Gastroesophageal sphincter (tissue), 4 donors: Measurements from ENCODE around the gene PTX3. TPM values are rescaled to one million over a fixed set of nuclear protein-coding genes. Genes with fewer than 3 reads are reported as not detected.

Experiments
- ATAC-seq: fragments of 150-250 bp; one replicate; pipeline ENCODE4 v1.9.1; 2016; ENCODE audit warnings: mild to moderate bottlenecking, moderate library complexity
- H3K27ac ChIP-seq, 4 donors: fragments of 200-600 bp; sonication (generic) in 3 of 4; 1 replicate in 3 of 4; 2 replicates in 1 of 4; pipeline ENCODE4 v1.5.1; 2016 to 2019
- H3K27me3 ChIP-seq: fragments of 200-600 bp; sonication (generic); one replicate; pipeline ENCODE4 v1.5.1; 2019
- H3K36me3 ChIP-seq, 2 donors: fragments of 200-600 bp; sonication (generic); one replicate each; pipeline ENCODE4 v1.5.1; 2019; ENCODE audit warnings: control low read depth in 1 of 2
- H3K4me1 ChIP-seq, 3 donors: fragments of 200-600 bp; sonication (generic); 1 replicate in 2 of 3; 2 replicates in 1 of 3; pipeline ENCODE4 v1.5.1; 2016 to 2019; ENCODE audit warnings: control low read depth in 2 of 3
- H3K4me3 ChIP-seq, 2 donors: fragments of 200-600 bp; sonication (generic); one replicate each; pipeline ENCODE4 v1.5.1; 2019; ENCODE audit warnings: mild to moderate bottlenecking in 1 of 2, moderate library complexity in 1 of 2
- H3K9me3 ChIP-seq, 3 donors: fragments of 200-600 bp; sonication (generic); one replicate each; pipeline ENCODE4 v1.5.1; 2017 to 2019; ENCODE audit warnings: control low read depth in 2 of 3
- EP300 ChIP-seq: sonication (generic); formaldehyde crosslinking; IDR thresholded peaks from one replicate; pipeline ENCODE4 v1.6.1; 2017; ENCODE audit warnings: antibody characterized with exemption, mild to moderate bottlenecking
- POLR2A ChIP-seq, 2 donors: fragments of 450-650 bp; IDR thresholded peaks; one replicate each; pipeline ENCODE4 v1.6.1; 2017; ENCODE audit warnings: antibody characterized with exemption in 2 of 2, mild to moderate bottlenecking in 2 of 2, moderate library complexity in 1 of 2
- POLR2AphosphoS5 ChIP-seq: sonication (generic); formaldehyde crosslinking; IDR thresholded peaks from one replicate; pipeline ENCODE4 v1.6.1; 2017; ENCODE audit warnings: antibody characterized with exemption
- WGBS, 2 donors: methylation state at CpG; one replicate each; pipeline ENCODE4 v1.1.5; 2018; ENCODE audit warnings: low coverage in 1 of 2; 5-methylcytosine and 5-hydroxymethylcytosine counted together
- total RNA-seq, 4 donors: library from RNA; depleted of rRNA; stranded (reverse); fragments of >200 nt; gene quantifications; one replicate each; pipeline ENCODE4 v1.1.0, GENCODE V29; 2016
- TF ChIP-seq, protein P1 (sequence below), 4 experiments: fragments of 200-600 bp in 2 of 4; fragments of 450-650 bp in 2 of 4; sonication (generic) in 1 of 4; IDR thresholded peaks; one replicate each; pipeline ENCODE4 v1.5.1; 2017 to 2019; ENCODE audit warnings: antibody characterized with exemption in 4 of 4, mild to moderate bottlenecking in 2 of 4, moderate library complexity in 2 of 4

The PTX3 gene
- total RNA-seq, 4 donors from 2014 or later, result 2.0 to 140 (median 5.7) TPM

DNA sequence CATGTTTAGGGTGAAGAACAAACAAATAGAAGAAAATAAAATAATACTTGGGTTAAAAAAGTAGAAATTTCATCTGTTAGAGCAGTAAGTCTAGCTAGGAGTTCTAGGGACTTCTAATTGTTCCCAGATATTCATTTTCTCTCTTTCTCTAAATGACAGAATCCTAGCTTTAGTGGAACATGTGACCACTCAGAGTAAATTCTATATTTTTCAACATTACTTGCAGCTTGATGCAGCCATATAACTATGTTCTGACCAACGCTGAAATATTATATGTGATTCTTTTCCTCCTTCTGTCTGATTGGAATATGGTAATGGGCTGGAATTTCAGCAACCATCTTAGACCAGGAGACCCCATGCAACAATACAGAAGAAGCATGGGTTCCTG, 8.1 kb downstream of the PTX3 start:
- Histone ChIP-seq H3K9me3 (no peaks in the 10 kb centered on the region), H3K27me3 (no peaks in the 10 kb centered on the region), H3K36me3 (no peaks in the 10 kb centered on the region), H3K4me3 (no peak overlapping the region), H3K4me1 (no peaks in the 10 kb centered on the region), H3K27ac (no peak overlapping the region)
- no peak for TF ChIP-seq POLR2AphosphoS5
- no peak for TF ChIP-seq EP300
- ATAC-seq, result no peak
- WGBS, 2 donors, result 88% methylated on average over 1 of the region's 1 CpG; no CpG with 5 or more reads in 1 of the 2 donors

DNA sequence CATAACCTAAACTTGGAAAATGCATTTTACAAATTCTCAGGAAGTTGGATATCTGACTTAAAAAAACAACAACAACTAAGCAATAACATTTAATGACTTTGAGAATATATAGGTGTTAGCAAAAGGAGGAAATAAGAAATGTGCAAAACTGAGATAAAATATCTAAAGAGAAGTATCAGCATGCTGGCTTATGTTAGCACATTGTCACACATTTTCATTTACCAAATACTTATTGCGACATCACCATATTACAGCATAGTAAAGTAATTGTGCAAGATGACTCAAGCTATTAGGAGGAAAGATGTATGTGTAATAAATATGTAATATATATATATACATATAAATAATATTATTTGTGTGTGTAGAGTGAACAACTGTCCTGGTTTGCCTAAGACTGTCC, 9.2 kb downstream of the PTX3 start:
- Histone ChIP-seq H3K27me3 (no peaks in the 10 kb centered on the region), H3K4me3 (no peak overlapping the region), H3K36me3 (no peaks in the 10 kb centered on the region), H3K4me1 (no peaks in the 10 kb centered on the region), H3K27ac (no peak overlapping the region), H3K9me3 (no peaks in the 10 kb centered on the region)
- 92 to 100% methylated on average over 1 of the region's 1 CpG for WGBS, 2 donors
- no peak for ATAC-seq
- TF ChIP-seq, protein P1, sequence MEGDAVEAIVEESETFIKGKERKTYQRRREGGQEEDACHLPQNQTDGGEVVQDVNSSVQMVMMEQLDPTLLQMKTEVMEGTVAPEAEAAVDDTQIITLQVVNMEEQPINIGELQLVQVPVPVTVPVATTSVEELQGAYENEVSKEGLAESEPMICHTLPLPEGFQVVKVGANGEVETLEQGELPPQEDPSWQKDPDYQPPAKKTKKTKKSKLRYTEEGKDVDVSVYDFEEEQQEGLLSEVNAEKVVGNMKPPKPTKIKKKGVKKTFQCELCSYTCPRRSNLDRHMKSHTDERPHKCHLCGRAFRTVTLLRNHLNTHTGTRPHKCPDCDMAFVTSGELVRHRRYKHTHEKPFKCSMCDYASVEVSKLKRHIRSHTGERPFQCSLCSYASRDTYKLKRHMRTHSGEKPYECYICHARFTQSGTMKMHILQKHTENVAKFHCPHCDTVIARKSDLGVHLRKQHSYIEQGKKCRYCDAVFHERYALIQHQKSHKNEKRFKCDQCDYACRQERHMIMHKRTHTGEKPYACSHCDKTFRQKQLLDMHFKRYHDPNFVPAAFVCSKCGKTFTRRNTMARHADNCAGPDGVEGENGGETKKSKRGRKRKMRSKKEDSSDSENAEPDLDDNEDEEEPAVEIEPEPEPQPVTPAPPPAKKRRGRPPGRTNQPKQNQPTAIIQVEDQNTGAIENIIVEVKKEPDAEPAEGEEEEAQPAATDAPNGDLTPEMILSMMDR (IDR thresholded peaks at IDR 0.05), result no peak
- TF ChIP-seq POLR2AphosphoS5, result no peak
- no peak for TF ChIP-seq POLR2A (IDR thresholded peaks at IDR 0.05)
- no peak for TF ChIP-seq EP300

DNA sequence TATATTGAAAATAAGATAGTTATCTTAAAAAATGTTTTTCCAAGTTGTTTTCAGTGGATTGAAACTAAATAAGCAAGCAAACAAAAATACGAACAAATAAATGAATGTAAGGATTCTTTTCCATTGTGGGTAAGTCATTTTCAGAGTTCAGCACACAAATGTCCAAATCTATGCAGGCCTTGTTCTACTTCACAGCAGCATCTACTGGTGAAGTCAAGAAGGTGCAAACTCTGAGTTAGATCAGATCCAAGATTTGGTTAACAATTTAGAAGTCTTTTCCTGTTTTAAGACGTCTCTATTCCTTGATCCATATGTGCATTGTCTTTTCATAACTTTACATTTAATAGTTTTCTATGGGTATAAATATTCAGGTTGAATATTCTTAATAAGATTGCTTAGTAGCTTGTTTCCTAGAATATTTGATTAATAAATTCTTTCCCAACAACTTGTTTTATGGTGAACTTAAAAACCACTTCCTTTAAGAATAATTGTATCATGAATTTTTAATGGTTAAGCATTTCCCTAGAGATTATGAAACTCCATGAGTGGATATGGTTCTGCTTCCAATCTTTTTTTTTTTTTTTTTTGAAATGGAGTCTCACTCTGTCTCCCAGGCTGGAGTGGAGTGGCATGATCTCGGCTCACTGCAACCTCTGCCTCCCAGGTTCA, 10.5 kb downstream of the PTX3 start:
- TF ChIP-seq EP300, result no peak
- TF ChIP-seq, protein P1 (IDR thresholded peaks at IDR 0.05), result peak in 3 of 4 experiments; percentile 37 to 50 (median 50)
- no peak for ATAC-seq
- H3K4me1 ChIP-seq, result no peaks in the 10 kb centered on the region
- H3K27ac ChIP-seq, result no peak overlapping the region
- no peaks in the 10 kb centered on the region for H3K36me3 ChIP-seq
- WGBS, 2 donors, result 31 to 43% methylated on average over 2 to 3 of the region's 3 CpGs
- H3K9me3 ChIP-seq, result no peaks in the 10 kb centered on the region
- H3K4me3 ChIP-seq, result no peak overlapping the region
- no peaks in the 10 kb centered on the region for H3K27me3 ChIP-seq

DNA sequence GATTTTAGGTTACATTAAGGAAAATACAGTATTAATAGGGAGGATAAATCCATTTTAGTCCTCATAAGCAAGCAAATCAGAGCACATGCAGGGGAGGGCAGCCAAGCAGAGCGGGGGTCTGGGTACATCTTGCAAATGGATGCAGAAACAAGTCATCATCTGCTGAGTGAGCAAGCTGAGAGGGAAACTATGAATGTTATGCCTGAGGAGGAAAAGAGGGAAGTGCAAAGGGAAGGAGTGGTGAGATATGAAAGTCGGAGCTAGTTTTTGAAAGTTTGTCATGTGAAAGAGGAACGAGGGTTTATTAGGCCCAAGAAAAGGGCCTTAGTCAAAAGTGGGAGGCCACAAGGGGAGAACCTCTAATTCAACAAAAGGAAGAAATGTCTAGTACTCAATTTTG, 15.4 kb downstream of the PTX3 start:
- H3K27ac ChIP-seq, result no peak overlapping the region
- no peaks in the 10 kb centered on the region for H3K36me3 ChIP-seq
- ATAC-seq, result no peak
- 71 to 87% methylated on average over 3 of the region's 3 CpGs for WGBS, 2 donors
- no peak overlapping the region for H3K4me3 ChIP-seq
- TF ChIP-seq POLR2A (IDR thresholded peaks at IDR 0.05) (no peak), POLR2AphosphoS5 (no peak), EP300 (no peak)
- TF ChIP-seq, protein P1 (IDR thresholded peaks at IDR 0.05), result no peak
- no peaks in the 10 kb centered on the region for H3K9me3 ChIP-seq
- no peaks in the 10 kb centered on the region for H3K27me3 ChIP-seq
- no peaks in the 10 kb centered on the region for H3K4me1 ChIP-seq

DNA sequence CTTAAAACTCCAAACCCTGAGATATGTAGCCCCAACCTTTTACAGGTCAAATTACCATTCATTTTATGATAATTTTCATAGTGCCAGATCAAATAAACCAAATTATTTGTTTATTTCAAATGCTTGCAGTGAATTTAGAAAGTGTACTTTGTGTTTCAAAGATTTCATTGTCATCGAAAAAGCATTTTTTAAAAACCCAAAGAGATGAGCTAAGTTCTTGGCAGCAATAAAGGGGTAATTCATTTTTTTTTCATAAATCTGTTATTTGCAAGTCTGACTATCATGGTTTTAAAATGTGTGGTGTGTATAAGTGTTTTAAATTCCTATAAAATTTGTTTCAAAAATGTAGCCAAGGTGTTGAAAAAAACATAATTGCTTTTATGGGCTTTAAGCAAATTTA, 17.2 kb downstream of the PTX3 start:
- 64 to 72% methylated on average over 1 of the region's 1 CpG for WGBS, 2 donors

More for the DNA sequence above, 17.2 kb downstream of the PTX3 start:
- H3K4me1 ChIP-seq, result no peaks in the 10 kb centered on the region
- no peak for ATAC-seq
- H3K9me3 ChIP-seq, result no peaks in the 10 kb centered on the region
- no peak overlapping the region for H3K4me3 ChIP-seq
- no peaks in the 10 kb centered on the region for H3K36me3 ChIP-seq
- H3K27ac ChIP-seq, result no peak overlapping the region
- H3K27me3 ChIP-seq, result no peaks in the 10 kb centered on the region
- TF ChIP-seq, protein P1 (IDR thresholded peaks at IDR 0.05), result no peak
- TF ChIP-seq EP300 (no peak), POLR2A (IDR thresholded peaks at IDR 0.05) (no peak), POLR2AphosphoS5 (no peak)
